Glomerular visceral epithelial cell (primary cell): Measurements from ENCODE around the gene GRAMD1B.
"Not testable (repeated sequence)": the region's sequence is repeated elsewhere in the genome, so short reads cannot be mapped to it uniquely, and the experiment has no call there.

Experiments
- DNase-seq: peaks from one replicate; pipeline ENCODE4 v3.0.0-alpha.2; 2016; ENCODE audit errors: extremely low spot score

Gene GRAMD1B

GRCh38 chr11:123640677-123641494 is 210.8 kb downstream of the GRAMD1B start:
- peak; percentile 20 for DNase-seq

- no peak for DNase-seq
Observed at GRCh38 chr11:123641495-123641840, 211.4 kb downstream of the GRAMD1B start.

- DNase-seq: no peak
Observed at GRCh38 chr11:123642435-123642834, 212.4 kb downstream of the GRAMD1B start.

GRCh38 chr11:123645286-123645975 is 215.4 kb downstream of the GRAMD1B start:
- DNase-seq: no peak

GRCh38 chr11:123650901-123651300 is 220.8 kb downstream of the GRAMD1B start:
- no peak for DNase-seq

- no peak for DNase-seq
Observed at GRCh38 chr11:123652599-123652998, 222.5 kb downstream of the GRAMD1B start.

GRCh38 chr11:123653483-123653826 is 223.4 kb downstream of the GRAMD1B start:
- DNase-seq: no peak

- no peak for DNase-seq
Observed at GRCh38 chr11:123653827-123654565, 223.9 kb downstream of the GRAMD1B start.

- peak; percentile 15 for DNase-seq
Observed at GRCh38 chr11:123654566-123655081, 224.6 kb downstream of the GRAMD1B start, which contains the start of gene SCN3B. SCN3B (minus strand) TSS chr11:123654624; CDS start chr11:123653801, 823 bp downstream.

GRCh38 chr11:123659311-123659710 is 229.2 kb downstream of the GRAMD1B start:
- no peak for DNase-seq

- DNase-seq: not testable (repeated sequence)
Observed at GRCh38 chr11:123659965-123660364, 229.9 kb downstream of the GRAMD1B start.

GRCh38 chr11:123665306-123665705 is 235.2 kb downstream of the GRAMD1B start:
- no peak for DNase-seq

- DNase-seq: no peak
Observed at GRCh38 chr11:123670081-123670480, 240.0 kb downstream of the GRAMD1B start.

- DNase-seq: no peak
Observed at GRCh38 chr11:123671534-123671933, 241.5 kb downstream of the GRAMD1B start.

- no peak for DNase-seq
Observed at GRCh38 chr11:123672568-123672967, 242.5 kb downstream of the GRAMD1B start.

- no peak for DNase-seq
Observed at GRCh38 chr11:123674297-123674696, 244.2 kb downstream of the GRAMD1B start.
